NOMO-1 treated with dmso at 0.1 percent for 144 hours (cell line): Measurements from ENCODE around the gene MAST1.
"Not testable (repeated sequence)": the region's sequence is repeated elsewhere in the genome, so short reads cannot be mapped to it uniquely, and the experiment has no call there.

ENCODE experiments used
- DNase-seq: peaks from one replicate; lab custom pipeline; 2025; ENCODE audit not compliant: unreplicated experiment; lab: John Stamatoyannopoulos, UW

MAST1 gene

DNA sequence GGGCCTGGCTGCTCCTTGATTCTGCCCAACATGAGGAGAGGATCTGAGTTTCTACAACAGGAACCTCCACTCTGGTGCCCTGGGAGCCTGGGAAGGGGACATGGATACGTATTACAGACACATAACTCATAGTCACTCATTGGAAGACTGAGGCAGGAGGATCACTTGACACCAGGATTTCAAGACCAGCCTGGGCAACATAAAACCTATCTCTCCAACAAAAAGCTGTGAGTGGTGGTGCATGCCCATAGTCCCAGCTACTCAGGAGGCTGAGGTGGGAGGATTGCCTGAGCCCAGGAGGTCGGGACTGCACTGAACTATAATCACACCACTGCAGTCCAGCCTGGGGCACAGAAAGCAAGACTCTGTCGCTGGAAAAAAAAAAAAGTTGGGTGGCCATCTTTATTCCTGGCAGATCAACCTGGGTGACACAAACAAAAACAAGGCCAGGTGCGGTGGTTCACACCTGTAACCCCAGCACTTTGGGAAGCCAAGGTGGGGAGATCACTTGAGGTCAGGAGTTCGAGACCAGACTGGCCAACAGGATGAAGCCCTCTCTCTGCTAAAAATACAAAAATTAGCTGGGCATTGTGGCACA, 49.8 kb downstream of the MAST1 start:
- no peak for DNase-seq

DNA sequence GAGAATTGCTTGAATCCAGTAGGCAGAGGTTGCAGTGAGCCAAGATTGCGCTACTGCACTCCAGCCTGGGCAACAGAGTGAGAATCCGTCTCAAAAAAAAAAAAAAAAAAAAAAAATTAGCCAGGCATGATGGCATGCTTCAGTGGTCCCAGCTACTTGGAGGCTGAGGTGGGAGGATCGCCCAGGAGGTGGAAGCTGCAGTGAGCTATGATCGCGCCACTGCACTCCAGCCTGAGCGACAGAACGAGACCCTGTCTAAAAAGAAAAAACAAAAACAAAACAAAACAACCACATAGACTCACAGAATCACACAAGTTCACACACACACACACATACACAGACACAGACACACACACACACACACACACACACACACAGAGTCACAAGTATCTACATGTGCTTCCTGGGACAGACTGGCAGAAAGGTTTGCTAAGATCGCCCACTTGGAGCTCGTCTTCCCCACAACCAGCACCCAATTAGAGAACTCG, 52.0 kb downstream of the MAST1 start:
- not testable (repeated sequence) for DNase-seq

DNA sequence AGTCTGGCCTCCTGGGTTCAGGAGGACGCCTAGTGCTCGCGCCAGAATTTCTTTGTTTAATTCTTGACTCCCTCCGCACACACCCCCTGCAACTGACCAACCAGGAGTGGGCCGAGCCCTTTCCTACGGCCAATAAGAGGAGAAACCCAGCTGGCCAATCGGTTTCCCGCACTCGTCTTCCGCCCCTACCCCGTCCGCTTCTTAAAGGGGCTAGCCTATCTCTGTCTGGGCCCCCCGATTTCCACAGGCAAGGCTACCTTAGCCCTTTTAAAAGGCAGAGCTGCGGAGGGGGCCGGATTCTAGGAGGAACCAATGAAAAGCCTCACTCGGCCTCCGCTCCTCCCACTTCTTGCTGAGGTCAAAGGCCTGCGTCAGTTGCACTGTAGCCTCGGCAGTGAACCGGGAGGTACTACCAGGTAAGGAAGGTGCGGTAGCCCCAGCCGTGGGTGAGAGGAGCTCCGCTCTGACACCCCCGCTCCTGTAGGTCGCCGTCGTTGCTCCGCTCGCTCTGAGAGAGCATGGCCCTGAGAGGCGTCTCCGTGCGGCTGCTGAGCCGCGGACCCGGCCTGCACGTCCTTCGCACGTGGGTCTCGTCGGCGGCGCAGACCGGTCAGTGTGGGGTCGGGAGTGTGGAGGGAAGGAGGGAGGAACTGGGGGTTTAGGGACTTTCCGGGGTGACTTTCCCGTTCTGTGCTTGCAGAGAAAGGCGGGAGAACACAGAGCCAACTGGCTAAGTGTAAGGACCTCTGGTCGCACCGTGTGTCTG, 52.7 kb downstream of the MAST1 start, which contains the start of gene GCDH:
GCDH (plus strand) TSS at position 374 of the 766 bp plus-strand sequence; CDS start at position 519, 145 bp downstream.
- peak; percentile 99 for DNase-seq

DNA sequence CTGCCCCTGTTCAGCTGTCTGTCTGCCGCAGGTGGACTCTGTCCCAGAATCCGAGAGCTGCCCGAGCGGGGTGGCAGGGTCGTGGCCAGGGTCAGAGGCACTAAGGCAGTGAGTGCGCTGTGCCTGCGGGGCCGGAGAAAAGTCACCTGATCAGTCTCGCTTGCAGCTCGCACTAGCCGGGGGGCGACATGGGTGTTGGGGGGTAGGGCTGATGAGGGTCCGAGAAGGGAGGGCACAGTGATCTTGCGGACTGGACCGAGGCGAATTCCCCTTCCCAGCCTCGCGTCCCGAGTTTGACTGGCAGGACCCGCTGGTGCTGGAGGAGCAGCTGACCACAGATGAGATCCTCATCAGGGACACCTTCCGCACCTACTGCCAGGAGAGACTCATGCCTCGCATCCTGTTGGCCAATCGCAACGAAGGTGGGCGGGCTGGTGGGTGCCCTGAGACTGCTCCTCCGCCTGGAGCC, 53.3 kb downstream of the MAST1 start:
- no peak for DNase-seq

DNA sequence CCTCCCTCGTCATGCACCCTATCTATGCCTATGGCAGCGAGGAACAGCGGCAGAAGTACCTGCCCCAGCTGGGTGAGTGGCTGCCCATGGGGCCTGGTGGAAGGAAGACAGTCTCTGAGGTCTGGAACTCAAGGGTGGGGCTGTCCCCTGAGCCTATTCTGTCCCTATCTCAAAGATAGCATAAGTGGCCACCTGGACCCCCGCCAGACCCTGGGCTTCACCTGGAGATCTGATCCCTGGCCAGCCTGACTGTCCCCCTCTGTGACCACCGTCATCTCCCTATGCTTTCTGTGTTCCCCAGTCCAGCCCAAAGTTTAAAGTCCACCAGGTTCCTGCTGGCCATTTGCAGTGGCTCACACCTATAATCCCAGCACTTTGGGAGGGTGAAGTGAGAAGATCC, 55.3 kb downstream of the MAST1 start:
- DNase-seq = no peak

DNA sequence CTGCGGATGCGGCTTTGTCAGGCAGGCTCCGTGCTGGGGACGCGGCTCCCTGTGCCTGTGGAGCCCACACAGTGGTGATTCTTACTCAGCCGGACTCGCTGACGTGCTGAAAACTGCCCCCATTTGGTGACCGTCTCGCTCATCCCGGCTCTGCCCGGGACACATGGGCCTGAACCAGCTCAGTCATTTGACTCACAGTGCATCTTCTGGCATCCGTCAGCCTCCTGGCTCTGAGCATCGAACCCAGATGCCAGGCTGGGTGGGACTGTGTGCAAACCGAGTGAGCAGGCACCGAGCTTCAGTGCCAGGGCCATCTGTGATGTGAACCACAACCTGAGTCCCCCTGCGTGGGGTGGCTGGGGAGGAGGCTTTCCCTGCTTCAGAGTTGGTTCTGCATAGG, 58.1 kb downstream of the MAST1 start:
- no peak for DNase-seq

DNA sequence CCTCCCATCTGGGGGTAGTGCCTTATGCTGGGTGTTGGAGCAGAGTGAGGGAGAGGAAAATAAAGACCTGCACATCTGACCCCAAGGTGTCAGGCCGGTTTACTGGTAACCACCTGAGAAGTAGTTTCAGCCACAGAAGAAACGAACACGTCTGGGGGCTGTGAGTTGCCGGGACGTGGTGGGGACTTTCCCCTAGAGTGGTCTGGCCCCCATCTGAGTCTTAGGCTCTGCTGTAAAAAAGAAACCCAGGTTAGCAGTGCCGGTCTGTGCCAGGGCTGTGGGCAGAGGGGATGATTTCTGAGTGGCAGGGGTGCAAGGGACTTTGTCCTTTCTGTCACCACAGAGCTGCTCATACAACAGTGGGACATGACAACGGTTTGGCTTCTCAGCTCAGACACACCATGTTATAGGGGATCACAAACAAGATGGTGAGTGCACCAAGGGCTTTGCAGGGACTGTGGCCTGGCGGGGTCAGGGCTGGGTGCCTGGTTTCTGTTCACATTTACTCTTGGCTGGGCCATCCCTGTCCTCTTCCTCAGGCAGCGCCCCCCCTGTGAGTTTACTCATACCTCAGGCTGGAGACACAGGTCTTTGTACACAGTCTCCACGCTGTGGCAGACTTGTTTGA, 61.7 kb downstream of the MAST1 start:
- no peak for DNase-seq

DNA sequence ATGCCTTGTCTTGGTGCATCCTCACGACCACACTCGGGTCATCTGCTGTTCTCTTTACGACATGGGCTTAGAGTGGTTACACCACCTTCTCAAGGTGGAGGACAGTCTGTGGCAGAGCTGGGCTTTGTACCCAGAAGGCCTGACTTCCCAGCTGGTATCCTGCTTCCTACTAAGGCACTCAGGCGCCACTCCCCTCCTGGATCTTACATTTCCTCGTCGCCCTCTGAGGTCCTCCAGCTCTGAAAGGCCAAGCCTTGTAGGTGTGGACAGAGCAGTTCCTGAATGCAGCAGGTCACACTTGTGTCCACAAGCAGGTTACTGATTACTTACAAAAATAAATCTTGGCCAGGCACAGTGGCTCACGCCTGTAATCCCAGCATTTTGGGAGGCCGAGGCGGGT, 68.9 kb downstream of the MAST1 start:
- DNase-seq = no peak

DNA sequence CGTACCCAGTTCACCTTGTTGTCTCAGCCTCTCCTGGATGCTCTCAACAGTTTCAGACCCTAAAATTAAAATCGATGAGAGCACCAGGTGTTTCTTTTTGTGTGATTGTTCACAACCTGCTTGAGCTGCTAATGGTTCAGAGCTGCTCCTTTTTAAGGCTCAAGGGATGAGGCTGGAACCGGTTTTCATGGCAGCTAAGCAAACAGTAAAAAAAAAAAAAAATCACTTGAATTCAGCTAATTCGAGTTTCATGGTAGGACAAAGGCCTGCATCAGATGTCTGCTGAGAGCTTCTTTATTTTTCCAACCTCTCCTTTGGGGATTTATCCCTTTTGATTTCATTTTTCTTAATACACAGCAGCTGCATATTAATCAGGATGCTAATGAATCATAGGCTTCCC, 74.3 kb downstream of the MAST1 start:
- DNase-seq = no peak

DNA sequence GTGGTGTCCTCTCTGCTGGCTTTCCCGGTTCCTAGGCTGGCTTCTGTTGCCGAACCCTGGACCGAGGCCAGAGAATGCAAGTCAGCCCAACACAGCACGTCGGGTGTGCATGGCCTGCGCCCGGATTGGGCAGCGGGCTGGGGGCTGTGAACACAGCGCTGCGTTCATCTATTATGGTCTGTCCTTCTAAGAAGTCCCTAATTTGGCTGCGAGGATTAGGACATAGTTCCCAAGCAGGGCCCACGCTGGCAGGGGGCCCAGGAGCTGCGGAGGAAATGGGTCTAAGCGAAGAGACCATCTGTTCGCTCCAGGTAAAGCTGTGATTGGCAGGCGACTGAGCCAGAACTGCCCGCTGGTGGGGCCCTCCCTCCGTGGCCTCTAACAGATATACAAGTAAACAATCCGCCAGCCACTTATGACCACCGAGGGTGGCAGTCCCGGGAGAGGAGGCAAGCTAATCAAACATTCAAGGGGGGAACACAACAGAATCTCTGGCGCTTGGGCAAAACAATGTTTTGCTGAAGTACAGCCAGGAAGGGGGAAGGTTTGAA, 74.8 kb downstream of the MAST1 start:
- DNase-seq = no peak

DNA sequence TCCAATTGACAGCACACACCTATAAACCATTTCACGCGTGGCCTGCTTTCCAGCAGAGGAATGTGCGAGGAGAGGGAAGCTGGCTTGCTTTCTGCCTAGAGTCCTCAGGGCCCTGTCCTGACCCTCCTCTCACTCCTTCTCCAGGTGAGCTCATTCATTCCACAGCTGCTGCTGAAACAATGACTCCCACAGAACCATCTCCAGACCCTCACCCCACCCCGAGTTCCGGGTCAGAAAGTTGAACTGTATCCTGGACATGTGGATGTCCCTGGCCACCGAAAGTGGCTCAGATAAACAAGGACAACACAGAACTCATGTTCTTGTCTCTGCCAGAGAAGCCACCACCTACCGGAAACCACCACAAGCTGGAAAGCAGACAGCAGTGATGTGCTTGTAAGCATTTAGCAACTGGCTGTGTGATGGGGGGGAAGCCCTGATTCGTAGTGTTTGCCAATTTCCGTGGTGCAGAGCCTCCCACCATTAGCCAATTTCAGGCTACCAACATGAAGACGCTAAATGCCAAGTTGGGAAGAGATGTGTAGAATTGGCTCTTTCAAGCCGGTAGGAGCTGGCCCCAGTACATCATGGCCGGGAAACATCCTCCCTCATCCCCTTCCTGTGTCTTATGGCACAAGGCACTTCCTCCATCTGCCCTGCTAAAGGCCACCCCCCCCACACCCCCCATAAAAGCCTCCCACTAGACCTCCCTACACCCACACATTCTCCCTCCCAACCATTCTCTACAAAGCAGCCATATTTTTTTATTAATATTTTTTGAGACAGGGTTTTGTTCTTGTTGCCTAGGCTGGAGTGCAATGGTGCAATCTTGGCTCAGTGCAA, 75.8 kb downstream of the MAST1 start:
- DNase-seq = peak; percentile 37

DNA sequence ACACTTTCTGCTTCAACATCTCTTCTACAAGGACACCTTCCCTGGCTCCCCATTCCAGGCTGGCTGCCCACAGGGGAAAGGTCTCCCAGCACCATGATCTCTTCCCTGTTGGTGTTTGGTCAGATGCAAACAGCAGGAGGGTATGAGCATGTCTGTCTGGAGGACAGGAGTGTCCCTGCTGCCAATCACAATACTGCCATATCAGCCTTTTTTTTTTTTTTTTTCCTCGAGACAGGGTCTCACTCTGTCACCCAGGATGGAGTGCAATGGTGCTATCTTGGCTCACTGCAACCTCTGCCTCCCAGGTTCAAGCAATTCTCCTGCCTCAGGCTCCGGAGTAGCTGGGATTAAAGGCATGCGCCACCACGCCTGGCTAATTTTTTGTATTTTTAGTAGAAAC, 77.5 kb downstream of the MAST1 start:
- not testable (repeated sequence) for DNase-seq

DNA sequence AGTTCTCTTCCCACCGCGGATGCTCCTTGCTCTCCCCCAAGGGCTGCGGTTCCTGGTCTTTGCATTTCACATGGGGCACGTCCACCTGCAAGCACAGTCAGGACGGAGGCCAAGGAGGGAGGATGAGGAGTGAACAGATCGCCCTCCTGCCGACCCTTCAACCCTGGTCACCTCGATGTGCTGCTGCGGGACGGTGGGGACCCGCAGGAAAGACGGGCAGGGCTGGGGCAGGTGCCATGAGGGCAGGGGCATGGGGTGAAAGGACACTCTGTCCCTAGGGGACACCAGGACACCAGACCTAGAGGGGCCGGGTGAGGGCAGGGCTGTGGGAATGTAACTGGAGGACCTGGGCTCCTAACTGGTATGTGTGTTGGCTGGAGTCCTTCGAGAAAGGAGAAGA, 79.9 kb downstream of the MAST1 start:
- no peak for DNase-seq

DNA sequence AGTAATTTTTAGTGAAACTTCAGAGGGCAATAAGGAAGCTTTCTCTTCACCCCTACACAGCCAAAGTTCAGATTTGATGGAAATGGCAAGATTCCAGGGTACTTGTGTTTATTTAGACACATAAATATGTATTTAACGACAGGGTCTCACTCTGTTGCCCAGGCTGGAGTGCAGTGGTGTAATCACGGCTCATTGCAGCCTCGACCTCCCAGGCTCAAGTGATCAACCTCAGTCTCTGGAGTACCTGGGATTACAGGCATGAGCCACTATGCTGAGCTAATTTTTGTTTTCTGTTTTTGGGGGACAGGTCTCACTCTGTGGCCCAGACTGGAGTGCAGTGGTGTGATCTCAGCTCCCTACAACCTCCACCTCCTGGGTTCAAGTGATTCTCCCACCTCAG, 82.7 kb downstream of the MAST1 start:
- no peak for DNase-seq

DNA sequence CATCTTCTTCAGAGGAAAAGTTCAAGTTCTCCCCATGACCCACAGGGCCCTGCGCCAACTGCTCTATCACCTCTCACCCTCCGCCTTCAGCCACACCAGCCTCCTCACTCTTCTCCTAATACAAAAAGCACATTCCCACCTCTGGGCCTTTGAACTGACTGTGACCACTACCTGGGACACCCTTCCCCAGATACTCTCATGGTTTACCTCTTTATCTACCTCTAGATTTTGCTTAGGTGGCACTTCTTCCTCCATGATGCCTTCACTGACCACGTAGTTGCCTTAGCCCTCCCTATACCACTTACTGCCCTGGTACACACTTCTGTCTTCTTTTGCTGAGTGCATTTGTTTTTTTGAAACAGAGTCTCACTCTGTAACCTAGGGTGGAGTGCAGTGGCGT, 84.6 kb downstream of the MAST1 start:
- no peak for DNase-seq
